LNCaP clone FGC (cell line): ENCODE data around the gene CHST2.

Experiments
- DNase-seq: peaks from one replicate; pipeline ENCODE4 v3.0.0-alpha.2; 2011; ENCODE audit warnings: low read depth
- H3K4me3 ChIP-seq: 2 replicates; pipeline ENCODE4 v1.5.1; 2011; ENCODE audit warnings: mild to moderate bottlenecking, low read depth, low read length, control low read depth
- CTCF ChIP-seq: IDR thresholded peaks from 2 replicates; pipeline ENCODE4 v1.5.1; 2012; ENCODE audit warnings: mild to moderate bottlenecking; ENCODE audit not compliant: control insufficient read depth, insufficient read depth; ENCODE audit errors: extremely low read depth

Gene CHST2

GRCh38 chr3:143089965-143090364, 29.6 kb upstream of the CHST2 start:
- TF ChIP-seq CTCF: no peak
- no peak overlapping the region for H3K4me3 ChIP-seq
- no peak for DNase-seq

GRCh38 chr3:143090486-143090885, 29.1 kb upstream of the CHST2 start:
- TF ChIP-seq CTCF: no peak
- no peak overlapping the region for H3K4me3 ChIP-seq
- peak; percentile 3 for DNase-seq

- H3K4me3 ChIP-seq: no peak overlapping the region
- TF ChIP-seq CTCF: no peak
- DNase-seq: no peak
Measured at GRCh38 chr3:143090976-143091837, 28.4 kb upstream of the CHST2 start.

- TF ChIP-seq CTCF: no peak
- no peak for DNase-seq
- H3K4me3 ChIP-seq: no peak overlapping the region
Measured at GRCh38 chr3:143092191-143092590, 27.4 kb upstream of the CHST2 start.

DNA sequence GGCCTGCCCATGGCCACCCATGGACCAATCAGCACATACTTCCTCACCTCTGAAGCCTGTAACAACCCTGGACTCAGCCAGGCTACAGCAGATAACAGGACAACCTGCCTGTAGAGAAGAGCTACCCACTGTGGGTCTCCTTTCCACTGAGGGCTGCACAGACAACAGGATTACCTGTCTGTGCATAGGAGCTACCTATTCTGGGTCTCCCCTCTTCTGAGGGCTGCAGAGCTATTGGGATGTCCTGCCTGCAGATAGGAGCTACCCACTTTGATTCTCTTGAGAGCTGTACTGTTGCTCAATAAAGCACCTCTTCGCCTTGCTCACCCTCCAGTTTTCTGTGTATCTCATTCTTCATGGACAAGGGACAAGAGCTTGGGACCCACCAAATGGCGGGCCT, 23.8 kb upstream of the CHST2 start:
- no peak overlapping the region for H3K4me3 ChIP-seq
- TF ChIP-seq CTCF: no peak
- DNase-seq: no peak

- no peak for TF ChIP-seq CTCF
- no peak overlapping the region for H3K4me3 ChIP-seq
- no peak for DNase-seq
Measured at GRCh38 chr3:143098032-143098764, 21.4 kb upstream of the CHST2 start.

- DNase-seq: no peak
- H3K4me3 ChIP-seq: no peak overlapping the region
- no peak for TF ChIP-seq CTCF
Measured at GRCh38 chr3:143099210-143099609, 20.4 kb upstream of the CHST2 start.
